ENCODE measurements around the gene WDR13. TPM values are rescaled to one million over a fixed set of nuclear protein-coding genes. Genes with fewer than 3 reads are reported as not detected.

WDR13 gene
- total and polyA plus RNA-seq, 9 donors, result 8.5 to 189 (median 148) TPM

DNA sequence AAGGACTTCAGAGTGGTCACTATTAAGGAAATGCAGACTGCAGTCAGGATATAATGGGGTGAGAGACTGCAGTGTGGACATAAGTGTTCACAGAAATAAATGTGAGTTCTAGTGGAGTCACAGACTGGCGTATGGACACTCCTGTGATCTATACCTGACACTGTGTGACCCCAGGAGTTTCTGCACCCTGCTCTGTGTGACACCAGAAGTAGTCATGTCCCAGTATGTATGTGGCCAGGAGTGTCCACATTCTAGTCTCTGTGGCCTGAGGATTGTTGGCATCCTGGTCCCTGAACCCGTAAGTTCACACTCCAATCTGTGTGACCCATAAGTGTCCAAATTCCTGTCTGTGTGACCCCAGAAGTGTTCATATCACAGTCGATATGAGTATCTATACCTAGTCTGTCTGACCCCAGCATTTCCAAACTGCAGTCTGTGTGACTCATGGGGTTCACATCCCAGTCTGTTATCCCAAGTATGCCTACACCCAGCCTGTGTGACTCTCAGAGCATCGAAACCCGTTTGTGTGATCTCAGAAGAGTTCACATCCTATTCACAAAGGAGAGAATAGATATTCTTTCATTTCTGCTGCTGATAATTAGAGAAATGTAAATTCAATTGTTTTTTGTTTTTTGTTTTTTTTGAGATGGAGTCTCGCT lies 16.3 kb downstream of the WDR13 start:
- WGBS, 3 donors, result 72 to 85% (median 76%) methylated on average over 6 of the region's 6 CpGs
- intact Hi-C loops (cut with DNase I), result no loop called here
- H3K27me3 ChIP-seq, result no peaks in the 10 kb centered on the region
- no peaks in the 10 kb centered on the region for H3K9me3 ChIP-seq
- H3K36me3 ChIP-seq, result no peaks in the 10 kb centered on the region
- H3K4me1 ChIP-seq (ENCODE audit: insufficient read depth), result no peaks in the 10 kb centered on the region
- H3K4me3 ChIP-seq, result no peak overlapping the region
- H3K27ac ChIP-seq, result no peak overlapping the region
- no peak for DNase-seq
- TF ChIP-seq POLR2A (IDR thresholded peaks at IDR 0.05) (no peak), CTCF (IDR thresholded peaks at IDR 0.05) (no peak), EP300 (IDR thresholded peaks at IDR 0.05) (no peak)

GRCh38 chrX:48616576-48616975 lies 19.3 kb downstream of the WDR13 start:
- Histone ChIP-seq H3K9me3 (no peaks in the 10 kb centered on the region), H3K27me3 (no peaks in the 10 kb centered on the region), H3K4me1 (ENCODE audit: insufficient read depth) (no peaks in the 10 kb centered on the region), H3K36me3 (no peaks in the 10 kb centered on the region), H3K4me3 (no peak overlapping the region), H3K27ac (no peak overlapping the region)
- TF ChIP-seq POLR2A (IDR thresholded peaks at IDR 0.05), result no peak
- WGBS, 3 donors, result 41 to 56% (median 52%) methylated on average over 5 of the region's 5 CpGs
- intact Hi-C loops (cut with DNase I), result no loop called here
- DNase-seq, result no peak

- 40 to 50% (median 50%) methylated on average over 8 of the region's 8 CpGs for WGBS, 3 donors
- TF ChIP-seq POLR2A (IDR thresholded peaks at IDR 0.05) (no peak), CTCF (IDR thresholded peaks at IDR 0.05) (no peak), EP300 (IDR thresholded peaks at IDR 0.05) (no peak)
- no peak overlapping the region for H3K27ac ChIP-seq
Observed at GRCh38 chrX:48617542-48618340, 20.4 kb downstream of the WDR13 start.

DNA sequence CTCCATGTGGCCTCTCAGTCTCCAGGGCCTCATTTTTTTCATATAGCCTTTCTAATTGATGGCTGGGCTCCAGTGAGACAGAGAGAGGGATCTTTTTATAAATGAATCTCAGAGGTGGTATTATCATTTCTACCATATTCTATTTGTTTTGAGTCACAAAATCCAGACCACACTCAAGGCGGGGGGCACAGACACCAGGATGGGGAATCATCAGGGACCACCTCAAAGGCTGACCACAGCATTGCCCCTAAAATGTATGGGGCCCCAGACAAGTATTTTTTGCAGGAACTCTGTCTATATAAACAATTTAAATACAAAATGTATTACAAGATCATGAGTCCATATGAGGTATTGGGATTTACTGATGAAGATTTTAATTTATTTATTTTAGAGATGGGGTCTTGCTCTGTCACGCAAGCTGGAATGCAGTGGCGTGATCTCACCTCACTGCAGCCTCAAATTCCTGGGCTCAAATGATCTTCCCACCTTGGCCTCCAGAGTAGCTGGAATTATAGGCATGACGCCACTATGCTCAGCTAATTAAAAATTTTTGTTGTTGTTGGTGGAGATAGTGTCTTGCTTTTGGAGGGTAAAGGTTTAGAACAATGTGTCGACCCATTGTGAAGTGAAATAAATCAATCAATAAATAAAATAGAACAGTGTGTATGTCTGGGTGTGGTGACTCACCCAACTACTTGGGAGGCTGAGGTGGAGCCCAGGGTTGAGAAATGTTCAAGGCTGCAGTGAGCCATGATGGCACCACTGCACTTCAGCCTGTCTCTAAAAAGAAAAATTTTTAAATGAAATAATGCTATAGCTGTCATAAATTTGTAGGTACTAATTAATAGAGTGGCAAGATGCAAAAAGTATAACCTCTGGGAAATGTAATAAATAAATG lies 29.4 kb downstream of the WDR13 start:
- TF ChIP-seq POLR2A (IDR thresholded peaks at IDR 0.05) (no peak), CTCF (IDR thresholded peaks at IDR 0.05) (no peak), EP300 (IDR thresholded peaks at IDR 0.05) (no peak)
- H3K4me3 ChIP-seq, result no peak overlapping the region
- WGBS, 3 donors, result 67 to 73% (median 73%) methylated on average over 5 of the region's 5 CpGs
- no peaks in the 10 kb centered on the region for H3K4me1 ChIP-seq (ENCODE audit: insufficient read depth)
- H3K36me3 ChIP-seq, result no peaks in the 10 kb centered on the region
- no peak overlapping the region for H3K27ac ChIP-seq
- no peak for DNase-seq
- H3K9me3 ChIP-seq, result no peaks in the 10 kb centered on the region
- no peaks in the 10 kb centered on the region for H3K27me3 ChIP-seq
- intact Hi-C loops (cut with DNase I), result no loop called here

More at GRCh38 chrX:48617542-48618340, 20.4 kb downstream of the WDR13 start:
- H3K4me1 ChIP-seq (ENCODE audit: insufficient read depth), result no peaks in the 10 kb centered on the region
- intact Hi-C loops (cut with DNase I), result no loop called here
- no peak overlapping the region for H3K4me3 ChIP-seq
- DNase-seq, result no peak
- H3K27me3 ChIP-seq, result no peaks in the 10 kb centered on the region
- no peaks in the 10 kb centered on the region for H3K36me3 ChIP-seq
- no peaks in the 10 kb centered on the region for H3K9me3 ChIP-seq
